GDM1 (cell line): ENCODE measurements around the gene FOXN3.

ENCODE experiments used
- DNase-seq: peaks from one replicate; lab custom pipeline; 2025; lab: John Stamatoyannopoulos, UW

Gene FOXN3

DNA sequence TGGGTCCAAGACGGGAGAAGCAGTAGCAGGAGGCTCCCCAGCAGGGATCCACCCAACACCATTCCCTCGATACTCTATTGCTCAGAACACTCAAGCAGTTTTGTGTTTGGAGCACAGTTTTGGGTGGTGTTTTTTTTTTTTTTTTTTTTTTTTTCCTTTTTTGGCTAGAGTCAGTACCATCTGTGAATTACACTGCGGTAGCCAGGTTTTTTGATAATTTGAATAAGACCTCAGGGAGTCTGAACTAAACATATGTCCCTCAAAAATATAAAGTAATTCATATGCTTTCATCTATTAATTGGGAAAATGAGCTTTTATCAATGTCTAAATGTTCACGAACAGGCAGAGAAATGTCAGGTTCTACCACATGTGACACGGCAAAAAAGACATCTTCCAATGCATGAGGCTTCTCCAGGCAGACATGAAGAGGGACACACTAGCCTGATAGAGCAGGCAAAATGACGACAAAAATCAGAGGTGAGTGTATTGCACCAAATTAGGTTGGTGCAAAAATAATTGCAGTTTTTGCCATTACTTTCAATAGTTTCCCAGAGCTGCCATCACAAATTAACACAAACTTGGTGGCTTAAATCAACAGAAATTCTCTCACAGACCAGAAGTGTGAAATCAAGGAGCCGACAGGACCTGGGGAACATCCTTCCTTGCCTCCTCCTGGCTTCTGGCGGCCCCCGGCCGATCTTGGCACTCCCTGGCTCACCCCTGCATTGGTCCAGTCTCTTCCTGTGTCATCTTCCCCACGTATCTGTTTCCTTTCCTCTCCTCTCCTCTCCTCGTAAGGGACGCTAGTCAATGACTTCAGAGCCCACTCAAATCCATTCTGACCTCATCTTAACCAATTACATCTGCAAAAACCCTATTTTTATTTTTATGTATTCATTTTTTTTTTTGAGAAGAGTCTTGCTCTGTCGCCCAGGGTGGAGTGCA, 33.9 kb downstream of the FOXN3 start:
- DNase-seq = no peak

DNA sequence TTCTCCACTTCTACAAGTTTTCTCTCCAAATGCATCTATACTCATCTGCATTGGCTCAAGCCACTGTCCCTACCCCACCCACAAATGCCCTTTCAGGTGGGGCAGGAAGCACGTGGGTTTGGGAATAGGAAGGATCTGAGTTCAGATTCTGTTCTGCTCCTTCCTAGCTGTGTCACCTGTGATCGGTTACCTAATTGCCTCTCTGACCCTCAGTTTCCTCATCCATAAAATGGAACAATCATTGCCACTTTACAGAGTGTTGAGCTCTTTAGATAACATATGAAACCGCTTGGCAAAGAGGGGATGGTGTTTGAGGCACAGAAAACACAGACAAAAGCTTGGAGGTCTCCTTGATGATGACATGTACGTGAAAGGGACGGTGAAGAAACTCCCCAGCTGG, 34.5 kb downstream of the FOXN3 start:
- DNase-seq = no peak

DNA sequence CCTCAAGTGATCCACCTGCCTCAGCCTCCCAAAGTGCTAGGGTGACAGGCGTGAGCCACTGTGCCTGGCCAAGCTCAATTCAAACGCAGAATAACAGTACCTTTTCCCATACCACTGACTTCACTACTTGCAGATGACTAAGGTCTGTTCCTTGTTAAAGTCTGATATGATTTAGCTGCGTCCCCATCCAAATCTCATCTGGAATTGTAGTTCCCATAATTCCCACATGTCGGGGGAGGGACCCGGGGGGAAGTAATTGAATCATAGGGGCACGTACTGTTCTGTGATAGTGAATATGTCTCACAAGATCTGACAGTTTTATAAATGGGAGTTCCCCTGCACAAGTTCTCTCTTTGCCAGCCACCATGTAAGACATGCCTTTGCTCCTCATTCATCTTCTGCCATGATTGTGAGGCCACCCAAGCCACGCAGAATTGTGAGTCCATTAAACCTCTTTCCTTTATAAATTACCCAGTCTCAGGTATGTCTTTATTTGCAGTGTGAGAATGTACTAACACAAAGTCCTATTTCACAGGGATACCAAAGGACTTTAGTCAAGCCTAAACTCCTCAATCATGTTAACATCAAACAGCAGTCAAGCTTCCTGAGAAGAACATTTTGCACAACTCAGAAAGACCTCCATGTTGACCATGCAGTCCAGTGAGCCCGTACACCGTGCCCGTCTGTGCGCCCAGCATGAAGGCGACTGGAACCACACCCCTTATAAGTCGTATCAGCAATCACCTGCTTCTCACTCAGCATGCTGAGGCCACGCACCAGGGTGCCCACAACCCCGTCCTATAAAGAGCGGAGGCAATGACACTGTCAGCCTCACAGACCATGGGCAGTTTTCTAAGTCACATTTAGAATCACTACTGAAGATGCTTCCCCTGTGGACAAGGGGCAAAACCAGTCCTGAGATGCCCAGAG, 36.9 kb downstream of the FOXN3 start:
- no peak for DNase-seq

DNA sequence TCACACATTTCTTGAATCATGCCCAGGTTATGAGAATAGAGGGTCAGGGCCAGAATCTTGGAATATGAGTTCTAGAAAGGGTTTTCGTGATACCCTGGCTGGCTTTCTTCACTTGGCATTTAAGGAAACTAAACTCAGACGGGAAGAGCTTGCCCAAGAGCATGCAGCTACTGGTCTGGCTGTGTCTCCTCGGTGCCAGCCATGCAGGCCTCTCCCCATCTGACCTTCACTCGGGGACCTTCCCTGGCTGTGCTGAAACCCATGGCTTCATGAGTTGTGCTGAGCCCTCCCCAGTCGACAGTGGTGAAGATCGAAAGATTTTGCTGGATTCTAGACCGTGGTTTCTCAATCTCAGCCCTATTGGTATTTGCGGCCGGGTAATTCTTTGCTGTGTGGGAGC, 38.0 kb downstream of the FOXN3 start:
- no peak for DNase-seq

DNA sequence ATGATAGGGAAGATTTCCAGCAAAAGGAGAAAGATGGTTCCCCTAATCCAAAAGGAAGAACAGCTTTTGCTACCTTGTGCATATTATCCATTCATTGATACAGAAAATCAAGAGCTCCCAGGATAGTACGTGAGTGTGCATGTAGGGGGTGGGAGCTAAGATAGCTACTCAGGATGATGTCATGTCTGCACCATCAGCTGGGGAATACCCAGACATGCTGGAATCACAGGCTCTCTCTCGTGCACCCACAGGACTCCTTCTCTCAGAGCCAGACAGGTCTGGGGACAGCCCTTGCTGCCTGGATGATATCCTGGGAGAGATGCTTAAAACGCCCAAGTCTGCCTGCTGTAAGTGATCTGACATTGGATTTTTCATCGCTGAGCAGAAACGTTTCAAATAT, 38.9 kb downstream of the FOXN3 start:
- no peak for DNase-seq

DNA sequence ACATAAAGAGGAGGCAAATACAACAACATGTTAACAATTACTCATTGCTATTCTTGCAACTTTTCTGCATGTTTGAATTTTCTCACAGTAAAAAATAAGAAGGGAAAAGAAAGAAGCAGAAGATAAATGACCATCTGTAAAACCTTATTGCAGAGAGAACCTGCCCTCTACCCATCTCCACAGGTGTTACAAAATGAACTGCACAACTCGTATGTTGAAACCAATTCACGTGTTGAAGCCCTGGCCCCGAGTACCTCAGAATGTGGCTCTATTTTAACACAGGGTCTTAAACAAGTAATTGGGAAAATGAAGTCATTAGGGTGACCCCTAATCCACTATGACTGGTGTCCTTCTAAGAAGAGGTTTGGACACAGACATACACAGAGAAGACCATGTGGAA, 39.5 kb downstream of the FOXN3 start:
- DNase-seq = no peak

DNA sequence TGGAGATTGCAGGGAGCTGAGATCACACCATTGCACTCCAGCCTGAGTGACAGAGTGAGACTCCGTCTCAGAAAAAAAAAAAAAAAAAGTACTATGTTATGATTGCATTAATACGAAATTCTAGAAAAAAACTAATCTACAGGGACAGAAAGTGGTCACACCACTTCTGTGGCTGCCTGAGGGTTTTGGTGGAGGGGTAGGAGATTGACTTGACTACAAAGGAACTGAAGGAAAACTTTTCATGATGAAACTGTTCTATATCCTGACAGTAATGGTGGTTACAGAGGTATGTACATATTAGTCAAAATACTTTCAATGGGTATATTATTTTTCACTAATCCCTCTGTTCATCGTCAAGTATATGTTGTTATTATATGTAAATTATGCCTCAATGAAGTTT, 42.1 kb downstream of the FOXN3 start:
- no peak for DNase-seq

DNA sequence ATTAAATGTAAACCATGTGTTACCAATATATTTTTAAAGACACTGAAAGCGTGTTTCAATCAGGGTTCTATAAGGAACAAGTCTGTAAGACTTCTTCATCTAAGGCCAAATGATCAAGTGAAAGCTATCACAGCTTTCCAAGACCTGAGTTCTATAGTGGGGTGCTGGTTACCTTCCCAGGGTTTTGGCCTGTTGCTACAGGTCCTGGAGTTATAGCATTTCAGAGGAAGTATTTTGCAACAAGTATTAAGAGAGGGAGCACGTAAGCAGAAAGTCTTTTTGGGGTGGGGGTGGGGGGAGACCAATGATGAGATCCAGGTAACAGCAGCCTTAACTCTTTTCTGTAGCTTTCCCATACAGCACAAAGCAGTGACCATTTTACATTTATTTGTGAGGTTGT, 43.8 kb downstream of the FOXN3 start:
- no peak for DNase-seq

DNA sequence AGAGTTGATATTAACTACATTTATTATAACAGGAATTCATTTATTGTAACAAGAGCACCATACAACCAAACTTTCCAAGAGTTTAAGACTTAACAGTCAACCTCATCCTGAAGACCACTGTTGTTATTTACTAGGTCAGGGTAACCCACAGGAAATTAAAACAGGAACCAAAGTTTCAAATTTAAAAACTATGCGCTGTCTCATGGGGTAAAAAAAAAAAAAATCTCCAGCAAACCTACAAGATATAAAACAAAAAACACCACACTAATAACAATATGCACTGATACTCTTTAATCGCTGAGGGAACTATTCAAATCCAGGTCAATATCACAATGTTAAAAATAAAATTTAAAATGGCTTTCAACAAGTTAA, 44.5 kb downstream of the FOXN3 start:
- DNase-seq = no peak

DNA sequence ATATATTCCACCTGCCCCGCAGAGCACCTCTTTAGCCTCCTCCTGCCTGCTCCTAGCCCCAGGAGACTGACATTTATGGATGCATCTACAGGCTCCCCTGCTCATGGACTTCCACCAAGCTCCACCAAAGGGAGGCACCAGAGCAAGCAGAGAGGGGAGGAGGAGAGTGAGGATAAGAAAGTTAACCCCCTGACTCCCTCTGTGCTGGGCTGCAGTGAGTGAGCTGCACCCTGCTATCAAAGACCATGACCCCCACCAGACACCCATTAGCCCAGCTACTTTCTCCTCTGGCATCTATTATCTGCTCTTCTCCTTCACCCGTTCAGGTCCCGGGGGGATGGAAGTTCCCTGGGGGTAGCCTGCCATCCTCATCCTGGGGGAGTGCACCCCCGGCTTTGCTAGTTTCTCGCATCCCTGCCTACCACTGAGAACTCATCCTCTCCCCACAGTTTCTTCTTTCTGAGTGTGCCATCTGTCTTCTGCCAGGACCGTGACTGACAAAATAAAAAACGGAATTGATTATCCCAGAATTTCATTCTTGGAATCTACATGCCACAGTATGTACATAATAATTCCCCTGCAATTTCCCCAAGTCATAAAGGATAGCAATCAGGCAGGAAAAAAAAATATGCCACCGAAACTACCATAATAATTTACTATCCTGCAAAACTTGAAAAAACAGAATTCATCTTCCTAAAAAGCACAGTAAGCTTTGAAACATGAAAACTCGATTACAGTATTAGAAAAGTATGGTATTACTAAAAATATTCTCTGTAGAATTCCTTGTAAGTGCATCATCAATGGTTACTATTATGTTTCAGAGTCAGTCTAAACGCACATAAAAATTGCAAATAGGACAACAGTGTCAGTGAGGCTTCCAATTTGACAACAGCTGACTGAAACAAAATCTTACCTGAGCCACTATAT, 45.2 kb downstream of the FOXN3 start:
- no peak for DNase-seq

DNA sequence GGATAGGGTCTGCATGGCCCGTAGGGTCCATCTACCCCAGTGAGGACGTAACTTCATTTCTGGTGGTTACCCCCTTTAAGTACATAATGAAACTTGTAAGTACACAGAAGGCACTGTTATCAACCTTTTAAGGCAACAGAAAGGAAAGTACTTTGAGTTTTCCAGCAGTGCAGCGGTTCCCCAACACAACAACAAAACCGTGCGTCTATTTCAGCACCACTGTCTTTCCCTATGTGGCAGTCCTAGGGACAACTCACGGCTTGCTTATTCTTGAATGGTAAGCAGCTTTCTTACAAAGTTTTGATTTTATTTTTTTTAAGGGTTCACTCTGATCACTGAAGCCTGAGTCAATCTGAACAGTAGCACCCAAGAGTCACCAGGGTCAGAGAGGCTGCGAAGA, 46.3 kb downstream of the FOXN3 start:
- no peak for DNase-seq

DNA sequence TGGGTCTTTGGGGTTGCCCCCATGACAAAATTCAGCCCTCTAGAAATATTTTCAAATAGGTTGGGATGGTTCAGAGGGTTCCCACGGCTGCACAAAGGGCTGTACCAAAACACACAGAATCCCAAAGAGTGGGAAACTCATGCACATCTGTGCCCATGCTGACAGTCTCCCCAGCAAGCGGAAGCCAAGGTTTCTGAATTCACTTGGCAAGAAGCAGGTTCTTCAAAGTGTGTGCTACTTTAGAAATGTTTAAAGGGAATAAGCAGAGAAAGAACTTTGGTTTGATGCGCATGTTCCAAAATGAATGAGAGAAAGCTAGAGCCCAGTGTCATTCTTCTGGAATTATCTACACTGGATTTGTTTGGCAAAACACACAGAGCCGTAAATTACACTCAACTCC, 46.7 kb downstream of the FOXN3 start:
- DNase-seq = no peak

DNA sequence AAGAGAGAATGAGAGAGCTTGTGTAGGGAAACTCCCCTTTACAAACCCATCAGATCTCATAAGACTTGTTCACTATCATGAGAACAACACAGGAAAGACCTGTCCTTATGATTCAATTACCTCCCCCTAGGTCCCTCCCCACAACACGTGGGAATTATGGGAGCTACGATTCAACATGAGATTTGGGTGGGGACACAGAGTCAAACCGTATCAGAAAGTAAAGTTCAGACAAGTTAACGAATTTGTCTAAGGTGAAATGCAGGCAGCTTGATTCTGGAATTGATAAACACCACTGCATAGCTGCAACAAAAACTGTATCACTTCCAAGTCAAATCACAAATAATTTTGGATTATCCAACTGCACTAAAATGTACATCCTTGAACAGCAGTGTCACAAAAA, 47.4 kb downstream of the FOXN3 start:
- no peak for DNase-seq

DNA sequence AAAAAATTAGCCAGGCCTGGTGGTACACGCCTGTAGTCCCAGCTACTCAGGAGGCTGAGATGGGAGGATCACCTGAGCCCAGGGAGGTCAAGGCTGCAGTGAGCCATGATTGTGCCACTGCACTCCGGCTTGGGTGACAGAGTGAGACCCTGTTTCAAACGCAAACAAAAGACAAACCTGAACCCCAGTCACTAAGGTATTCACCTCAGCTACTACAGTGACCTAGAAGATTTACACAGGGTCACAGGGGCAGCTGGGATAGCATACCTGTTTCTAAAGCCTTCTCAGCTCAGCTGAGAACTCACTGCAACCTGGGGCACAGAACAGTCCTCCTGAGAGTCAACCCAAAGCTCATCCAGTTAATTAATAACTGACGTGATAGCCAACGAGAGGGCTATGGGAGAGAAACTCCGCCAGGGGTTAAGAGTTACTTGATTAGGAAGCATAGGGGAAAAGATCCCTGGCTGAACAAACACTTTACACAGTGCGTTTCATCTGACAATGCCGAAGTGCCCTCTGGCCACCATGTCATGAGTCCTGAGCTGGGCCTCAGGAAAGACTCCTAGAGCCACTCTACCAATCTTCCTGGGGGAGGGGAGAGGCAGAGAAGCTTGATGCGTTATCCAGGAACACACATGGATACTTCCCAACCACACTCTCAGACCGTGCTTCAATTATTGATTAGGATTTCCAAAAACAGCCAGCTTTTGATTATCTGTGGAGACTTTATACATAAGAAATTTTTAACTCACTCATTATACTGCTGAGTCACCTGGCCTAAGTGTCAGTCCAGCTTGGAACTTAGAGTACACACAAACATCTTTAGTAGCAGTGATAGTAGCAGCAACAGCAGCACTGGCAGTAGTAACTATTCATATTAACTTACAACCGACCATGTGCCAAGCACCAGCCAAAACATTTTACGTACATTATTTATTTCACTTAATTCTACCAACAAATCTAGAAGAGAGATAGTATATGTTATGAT, 48.2 kb downstream of the FOXN3 start:
- DNase-seq = no peak

DNA sequence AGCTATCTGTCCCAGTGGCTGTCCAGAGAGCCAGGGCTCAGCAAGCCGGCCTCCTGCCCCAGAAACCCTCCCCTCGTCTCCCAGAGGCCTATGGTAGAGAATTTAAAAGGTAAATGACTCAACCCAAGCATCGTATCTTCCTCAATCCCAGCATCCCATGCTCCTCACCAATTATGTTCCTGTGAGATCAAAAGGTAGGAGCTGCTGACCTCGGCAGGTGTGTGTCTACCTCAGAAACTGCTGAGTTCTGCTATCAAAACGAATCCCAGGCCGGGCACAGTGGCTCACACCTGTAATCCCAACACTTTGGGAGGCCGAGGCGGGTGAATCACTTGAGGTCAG, 49.3 kb downstream of the FOXN3 start:
- DNase-seq = no peak

DNA sequence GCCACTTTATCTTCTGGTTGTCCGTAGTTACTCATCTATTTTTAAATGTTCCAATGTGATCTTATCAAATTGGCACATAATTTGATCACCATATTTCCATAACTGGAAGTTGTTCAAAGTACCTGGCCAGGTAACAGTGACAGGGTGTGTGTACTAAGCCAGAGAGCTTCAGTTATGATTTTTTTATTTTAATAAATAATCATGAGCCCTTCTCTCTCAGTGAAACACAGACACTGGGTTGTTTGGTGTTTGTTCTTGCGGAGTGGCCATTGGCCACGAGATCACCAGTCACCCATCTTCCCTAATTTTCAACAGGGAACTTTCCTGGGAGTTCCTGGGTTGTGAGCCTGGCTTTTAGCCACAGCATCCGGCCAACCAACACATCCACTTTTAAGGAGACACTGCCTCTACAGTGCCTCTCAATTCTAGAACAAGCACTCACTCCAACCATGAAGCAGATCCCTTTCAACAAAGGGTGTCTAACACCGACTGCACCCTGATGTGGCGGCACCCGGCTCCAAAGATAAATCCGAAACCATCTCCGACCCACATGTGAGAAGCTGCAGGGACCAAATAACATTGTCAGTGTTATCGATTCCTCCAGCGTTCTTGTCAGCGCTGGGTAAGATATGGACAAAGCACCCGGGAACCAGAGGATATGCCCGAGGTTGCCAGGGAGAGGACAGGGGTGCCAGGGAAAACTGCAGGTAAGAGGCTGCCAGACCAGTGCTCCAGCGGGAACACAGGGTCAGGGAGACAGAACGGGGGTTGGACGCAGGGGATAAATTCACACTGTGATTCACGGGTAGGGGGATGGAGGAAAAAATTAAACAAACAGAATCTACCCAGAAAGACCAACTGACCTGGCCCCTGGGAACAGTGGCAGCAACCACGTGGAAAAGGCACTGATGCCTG, 49.9 kb downstream of the FOXN3 start:
- DNase-seq = no peak

DNA sequence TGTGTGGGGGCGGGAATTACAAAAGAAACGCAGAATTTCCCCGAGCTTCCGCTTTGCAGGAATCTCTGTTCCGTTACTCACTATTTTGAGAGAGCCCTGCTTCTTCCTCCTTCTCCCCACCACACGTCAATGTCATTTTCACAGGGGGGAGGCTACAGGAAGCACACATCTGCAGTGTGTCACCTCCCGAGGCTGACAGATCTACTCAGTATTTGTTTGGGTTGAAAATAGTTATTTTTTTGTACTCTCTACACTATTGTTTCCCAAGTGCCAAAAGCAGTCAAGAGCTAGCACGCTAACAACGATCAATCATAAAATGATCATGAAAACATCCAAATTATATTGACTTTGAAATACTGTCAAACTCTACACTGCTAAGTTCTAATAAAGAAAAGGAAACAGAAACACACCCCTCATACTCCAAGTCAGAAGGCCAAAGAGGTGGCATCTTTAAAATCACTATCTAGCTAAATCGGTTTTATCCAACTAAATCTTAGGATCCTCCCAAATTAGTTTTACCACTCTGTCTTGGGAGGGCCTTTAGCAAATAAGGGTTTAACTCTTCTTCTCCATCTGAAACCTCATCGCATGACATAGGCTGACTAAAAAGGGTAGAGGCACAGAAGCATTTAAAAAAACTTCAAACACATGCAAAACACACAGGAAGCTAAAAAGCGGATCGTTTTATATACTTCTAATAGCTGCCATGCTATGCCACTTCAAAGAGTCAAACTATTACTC, 51.8 kb downstream of the FOXN3 start:
- DNase-seq = peak; percentile 68

DNA sequence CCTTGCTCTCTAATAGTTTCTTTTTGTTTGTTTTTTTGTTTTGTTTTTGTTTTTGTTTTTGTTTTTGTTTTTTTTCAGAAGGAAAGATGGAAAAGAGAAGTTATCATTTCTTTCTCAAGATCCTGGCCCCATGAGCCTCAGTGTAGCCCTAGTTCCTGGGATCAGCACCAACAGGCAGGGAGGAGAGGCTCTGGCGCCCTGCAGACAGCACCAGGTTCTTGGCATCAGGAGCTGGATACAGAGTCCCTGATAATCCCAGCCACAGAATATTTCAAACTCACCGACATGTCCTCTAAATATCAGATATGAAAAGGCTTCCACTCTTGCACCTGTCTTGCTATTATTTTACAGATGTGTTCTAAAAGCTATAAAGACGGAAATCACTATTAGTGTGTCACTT, 52.7 kb downstream of the FOXN3 start:
- DNase-seq = no peak

DNA sequence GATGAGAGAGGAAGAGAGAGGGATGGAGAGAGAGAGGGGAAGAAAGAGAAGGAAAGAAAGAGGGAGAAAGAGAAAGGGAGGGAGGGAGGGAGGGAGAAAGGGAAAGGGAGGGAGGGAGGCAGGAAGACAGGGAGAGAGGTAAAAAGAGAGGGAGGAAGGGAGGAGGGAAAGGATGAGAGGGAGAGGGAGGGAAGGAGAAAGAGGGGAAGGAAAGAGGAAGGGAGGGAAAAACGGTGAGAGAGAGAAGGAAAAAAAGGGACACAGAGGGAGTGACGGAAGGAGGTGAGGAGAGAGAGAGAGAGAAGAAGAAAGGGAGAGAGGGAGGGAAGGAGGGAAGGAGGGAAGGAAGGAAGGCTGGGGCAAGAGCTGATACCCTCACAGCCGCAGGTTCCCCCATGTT, 56.8 kb downstream of the FOXN3 start:
- DNase-seq = no peak
